ENCODE measurements around the gene SETMAR. TPM values are rescaled to one million over a fixed set of nuclear protein-coding genes. Genes with fewer than 3 reads are reported as not detected.

SETMAR gene
- total RNA-seq, 1 experiment from 2014 or later: 9.4 TPM

DNA sequence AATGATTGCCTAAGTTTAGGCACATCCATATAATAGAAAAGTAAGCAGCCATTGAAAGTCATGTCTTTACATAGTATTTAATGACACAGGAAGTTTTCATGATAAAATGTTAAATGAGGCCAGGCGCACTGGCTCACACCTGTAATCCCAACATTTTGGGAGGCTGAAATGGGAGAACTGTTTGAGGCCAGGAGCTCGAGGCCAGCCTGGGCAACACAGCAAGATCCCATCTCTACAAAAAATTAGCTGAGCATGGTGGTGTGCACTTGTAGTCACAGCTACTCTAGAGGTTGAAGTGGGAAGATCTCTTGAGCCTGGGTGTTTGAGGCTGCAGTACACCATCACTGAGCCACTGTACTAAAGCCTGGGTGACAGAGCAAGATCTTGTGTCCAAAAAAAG is 59.4 kb downstream of the SETMAR start:
- BruUV-seq (replicated peaks): no TSS peak
- no peaks in the 10 kb centered on the region for H3K4me1 ChIP-seq (ENCODE audit: control insufficient read depth in 1 of 2, insufficient read depth in 2 of 2, low read length in 2 of 2)

More for the DNA sequence above, 59.4 kb downstream of the SETMAR start:
- no peaks in the 10 kb centered on the region for H3K27me3 ChIP-seq (ENCODE audit: insufficient read depth, low read length)
- H3K4me2 ChIP-seq (ENCODE audit: low read length): no peak overlapping the region
- no peak for DNase-seq (ENCODE audit: low read depth, low spot score)
- no peaks in the 10 kb centered on the region for H4K20me1 ChIP-seq (ENCODE audit: insufficient read depth)
- intact Hi-C loops (cut with micrococcal nuclease): no loop called here
- no peaks in the 10 kb centered on the region for H3K9me3 ChIP-seq (ENCODE audit: control insufficient read depth in 1 of 2, insufficient read depth in 1 of 2, low read depth in 1 of 2, low read length in 2 of 2)
- RAD21 ChIA-PET (ENCODE audit: low non-redundant PET in 1 of 2, low total read pairs in 2 of 2, uncharacterized antibody in 2 of 2, unreplicated experiment in 2 of 2): no interaction called here
- no peak overlapping the region for H3K27ac ChIP-seq (ENCODE audit: low read depth, low read length)
- no peaks in the 10 kb centered on the region for H3K79me2 ChIP-seq (ENCODE audit: insufficient read depth, low read length)
- no peak overlapping the region for H3K9ac ChIP-seq (ENCODE audit: low read length)
- no peak overlapping the region for H3K4me3 ChIP-seq (replicated peaks in 1 of 2; ENCODE audit: low read depth in 1 of 2, low read length in 2 of 2)
- no peak overlapping the region for H2AFZ ChIP-seq (ENCODE audit: low read depth, low read length, poor library complexity, severe bottlenecking)
- ATAC-seq: no peak
- POLR2A ChIA-PET: no interaction called here
- TF ChIP-seq JUND (IDR thresholded peaks at IDR 0.05) (no peak), ZFX (IDR thresholded peaks at IDR 0.05) (no peak), ZNF274 (IDR thresholded peaks at IDR 0.05; ENCODE audit: low read depth, low read length) (no peak), CEBPB (IDR thresholded peaks at IDR 0.05; ENCODE audit: low read depth) (no peak), SP1 (IDR thresholded peaks at IDR 0.05; ENCODE audit: low read depth) (no peak), CBX3 (IDR thresholded peaks at IDR 0.05; ENCODE audit: low read depth) (no peak), EZH2 (IDR thresholded peaks at IDR 0.05) (no peak), POLR2AphosphoS5 (IDR thresholded peaks at IDR 0.05; ENCODE audit: low read depth, low read length) (no peak), YY1 (IDR thresholded peaks at IDR 0.05; ENCODE audit: extremely low read depth, insufficient replicate concordance, low read depth, low read length) (no peak), RAD21 (IDR thresholded peaks at IDR 0.05; ENCODE audit: low read depth) (no peak)
- TF ChIP-seq, protein P1, sequence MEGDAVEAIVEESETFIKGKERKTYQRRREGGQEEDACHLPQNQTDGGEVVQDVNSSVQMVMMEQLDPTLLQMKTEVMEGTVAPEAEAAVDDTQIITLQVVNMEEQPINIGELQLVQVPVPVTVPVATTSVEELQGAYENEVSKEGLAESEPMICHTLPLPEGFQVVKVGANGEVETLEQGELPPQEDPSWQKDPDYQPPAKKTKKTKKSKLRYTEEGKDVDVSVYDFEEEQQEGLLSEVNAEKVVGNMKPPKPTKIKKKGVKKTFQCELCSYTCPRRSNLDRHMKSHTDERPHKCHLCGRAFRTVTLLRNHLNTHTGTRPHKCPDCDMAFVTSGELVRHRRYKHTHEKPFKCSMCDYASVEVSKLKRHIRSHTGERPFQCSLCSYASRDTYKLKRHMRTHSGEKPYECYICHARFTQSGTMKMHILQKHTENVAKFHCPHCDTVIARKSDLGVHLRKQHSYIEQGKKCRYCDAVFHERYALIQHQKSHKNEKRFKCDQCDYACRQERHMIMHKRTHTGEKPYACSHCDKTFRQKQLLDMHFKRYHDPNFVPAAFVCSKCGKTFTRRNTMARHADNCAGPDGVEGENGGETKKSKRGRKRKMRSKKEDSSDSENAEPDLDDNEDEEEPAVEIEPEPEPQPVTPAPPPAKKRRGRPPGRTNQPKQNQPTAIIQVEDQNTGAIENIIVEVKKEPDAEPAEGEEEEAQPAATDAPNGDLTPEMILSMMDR (IDR thresholded peaks at IDR 0.05 in 2 of 3, conservative IDR thresholded peaks at IDR 0.05 in 1 of 3; ENCODE audit: borderline replicate concordance in 1 of 3, insufficient read depth in 1 of 3, low read depth in 2 of 3, low read length in 2 of 3): no peak
- TF ChIP-seq, protein P2, sequence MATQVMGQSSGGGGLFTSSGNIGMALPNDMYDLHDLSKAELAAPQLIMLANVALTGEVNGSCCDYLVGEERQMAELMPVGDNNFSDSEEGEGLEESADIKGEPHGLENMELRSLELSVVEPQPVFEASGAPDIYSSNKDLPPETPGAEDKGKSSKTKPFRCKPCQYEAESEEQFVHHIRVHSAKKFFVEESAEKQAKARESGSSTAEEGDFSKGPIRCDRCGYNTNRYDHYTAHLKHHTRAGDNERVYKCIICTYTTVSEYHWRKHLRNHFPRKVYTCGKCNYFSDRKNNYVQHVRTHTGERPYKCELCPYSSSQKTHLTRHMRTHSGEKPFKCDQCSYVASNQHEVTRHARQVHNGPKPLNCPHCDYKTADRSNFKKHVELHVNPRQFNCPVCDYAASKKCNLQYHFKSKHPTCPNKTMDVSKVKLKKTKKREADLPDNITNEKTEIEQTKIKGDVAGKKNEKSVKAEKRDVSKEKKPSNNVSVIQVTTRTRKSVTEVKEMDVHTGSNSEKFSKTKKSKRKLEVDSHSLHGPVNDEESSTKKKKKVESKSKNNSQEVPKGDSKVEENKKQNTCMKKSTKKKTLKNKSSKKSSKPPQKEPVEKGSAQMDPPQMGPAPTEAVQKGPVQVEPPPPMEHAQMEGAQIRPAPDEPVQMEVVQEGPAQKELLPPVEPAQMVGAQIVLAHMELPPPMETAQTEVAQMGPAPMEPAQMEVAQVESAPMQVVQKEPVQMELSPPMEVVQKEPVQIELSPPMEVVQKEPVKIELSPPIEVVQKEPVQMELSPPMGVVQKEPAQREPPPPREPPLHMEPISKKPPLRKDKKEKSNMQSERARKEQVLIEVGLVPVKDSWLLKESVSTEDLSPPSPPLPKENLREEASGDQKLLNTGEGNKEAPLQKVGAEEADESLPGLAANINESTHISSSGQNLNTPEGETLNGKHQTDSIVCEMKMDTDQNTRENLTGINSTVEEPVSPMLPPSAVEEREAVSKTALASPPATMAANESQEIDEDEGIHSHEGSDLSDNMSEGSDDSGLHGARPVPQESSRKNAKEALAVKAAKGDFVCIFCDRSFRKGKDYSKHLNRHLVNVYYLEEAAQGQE (IDR thresholded peaks at IDR 0.05; ENCODE audit: low read depth): no peak
- TF ChIP-seq, protein P3, sequence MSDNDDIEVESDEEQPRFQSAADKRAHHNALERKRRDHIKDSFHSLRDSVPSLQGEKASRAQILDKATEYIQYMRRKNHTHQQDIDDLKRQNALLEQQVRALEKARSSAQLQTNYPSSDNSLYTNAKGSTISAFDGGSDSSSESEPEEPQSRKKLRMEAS (IDR thresholded peaks at IDR 0.05): no peak
- CTCF ChIA-PET: no interaction called here
- H3K36me3 ChIP-seq (ENCODE audit: control insufficient read depth in 1 of 2, insufficient read depth in 2 of 2, low read length in 2 of 2): no peaks in the 10 kb centered on the region
- H3K9me2 ChIP-seq (ENCODE audit: insufficient read depth): no peaks in the 10 kb centered on the region

Other genes with a start within 250 kb of the SETMAR start
- gene SUMF1, start 163.9 kb downstream of the SETMAR start, total RNA-seq (2021; ENCODE audit: unreplicated experiment): 26.6 TPM
- 9.2 TPM for gene ITPR1, start 190.0 kb downstream of the SETMAR start, total RNA-seq (2021; ENCODE audit: unreplicated experiment)